GM06990 (cell line): Measurements from ENCODE around the gene KDM5A.

Source experiments
- DNase-seq: peaks from one replicate; pipeline ENCODE4 v3.0.0-alpha.2; 2011; ENCODE audit not compliant: insufficient read length; ENCODE audit errors: extremely low read depth
- H3K27me3 ChIP-seq: replicated peaks from 2 replicates; pipeline ENCODE4 v1.6.0; 2011; ENCODE audit warnings: low read length; ENCODE audit not compliant: control insufficient read depth, insufficient read depth
- H3K36me3 ChIP-seq: 2 replicates; pipeline ENCODE4 v1.5.1; 2011; ENCODE audit warnings: low read length; ENCODE audit not compliant: control insufficient read depth, insufficient read depth
- H3K4me3 ChIP-seq: replicated peaks from 2 replicates; pipeline ENCODE4 v1.5.1; 2011; ENCODE audit warnings: low read depth, mild to moderate bottlenecking, control low read depth, low read length
- TF ChIP-seq, protein P1 (sequence below): IDR thresholded peaks from 2 replicates; pipeline ENCODE4 v1.5.1; 2011; ENCODE audit warnings: low read length, control low read depth, mild to moderate bottlenecking, inconsistent platforms; ENCODE audit not compliant: insufficient read depth, poor library complexity, severe bottlenecking

Gene KDM5A

DNA sequence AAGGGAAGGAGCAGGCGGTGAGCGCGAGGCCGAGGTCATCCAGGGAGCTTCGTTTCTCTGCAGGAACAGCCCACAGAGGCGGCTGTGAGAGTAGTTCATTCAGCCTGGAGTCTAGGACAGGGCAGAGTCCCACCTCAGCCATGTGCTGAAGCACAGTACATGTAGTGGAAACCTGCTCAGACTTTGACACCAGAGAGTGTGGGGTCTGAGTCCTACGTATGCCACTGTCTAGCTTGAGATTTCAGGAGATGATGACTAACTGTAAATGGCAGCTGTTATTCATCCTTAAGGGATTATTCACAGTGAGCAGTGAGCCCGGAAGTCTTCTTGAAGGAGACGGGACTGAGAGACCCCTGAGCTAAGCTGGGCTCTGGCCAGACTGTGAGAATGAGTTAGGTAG, 125.5 kb downstream of the KDM5A start:
- TF ChIP-seq, protein P1, sequence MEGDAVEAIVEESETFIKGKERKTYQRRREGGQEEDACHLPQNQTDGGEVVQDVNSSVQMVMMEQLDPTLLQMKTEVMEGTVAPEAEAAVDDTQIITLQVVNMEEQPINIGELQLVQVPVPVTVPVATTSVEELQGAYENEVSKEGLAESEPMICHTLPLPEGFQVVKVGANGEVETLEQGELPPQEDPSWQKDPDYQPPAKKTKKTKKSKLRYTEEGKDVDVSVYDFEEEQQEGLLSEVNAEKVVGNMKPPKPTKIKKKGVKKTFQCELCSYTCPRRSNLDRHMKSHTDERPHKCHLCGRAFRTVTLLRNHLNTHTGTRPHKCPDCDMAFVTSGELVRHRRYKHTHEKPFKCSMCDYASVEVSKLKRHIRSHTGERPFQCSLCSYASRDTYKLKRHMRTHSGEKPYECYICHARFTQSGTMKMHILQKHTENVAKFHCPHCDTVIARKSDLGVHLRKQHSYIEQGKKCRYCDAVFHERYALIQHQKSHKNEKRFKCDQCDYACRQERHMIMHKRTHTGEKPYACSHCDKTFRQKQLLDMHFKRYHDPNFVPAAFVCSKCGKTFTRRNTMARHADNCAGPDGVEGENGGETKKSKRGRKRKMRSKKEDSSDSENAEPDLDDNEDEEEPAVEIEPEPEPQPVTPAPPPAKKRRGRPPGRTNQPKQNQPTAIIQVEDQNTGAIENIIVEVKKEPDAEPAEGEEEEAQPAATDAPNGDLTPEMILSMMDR = no peak
- Histone ChIP-seq H3K4me3 (no peak overlapping the region), H3K36me3 (no peaks in the 10 kb centered on the region), H3K27me3 (no peaks in the 10 kb centered on the region; the same call in 1 of the 2 replicates)
- DNase-seq = no peak

DNA sequence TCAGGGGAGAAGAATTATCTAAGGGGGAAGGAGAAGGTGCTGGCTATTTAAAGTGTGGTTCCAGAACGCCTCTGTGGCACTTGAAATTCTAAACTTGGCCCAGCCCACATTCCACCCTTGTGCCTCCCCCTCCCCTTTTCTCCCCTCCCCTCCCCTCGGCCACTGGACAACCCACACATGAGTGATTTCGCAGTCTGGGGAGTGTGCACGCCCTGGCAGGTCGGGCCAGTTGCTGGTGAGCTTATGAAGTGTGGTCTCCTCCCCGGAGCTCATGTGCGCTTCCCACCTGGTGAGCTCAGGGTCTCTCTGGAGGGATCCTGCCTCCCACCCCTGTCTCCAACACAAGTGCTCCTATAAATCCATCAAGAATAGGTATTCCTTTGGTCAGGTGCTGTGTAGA, 126.3 kb downstream of the KDM5A start, which contains the start of gene SLC6A13:
TSS of gene SLC6A13 (minus strand) at position 20 of the 400 bp plus-strand sequence. CDS start 2,784 bp downstream, outside the sequence.
- H3K36me3 ChIP-seq = no peaks in the 10 kb centered on the region
- TF ChIP-seq, protein P1 = no peak
- H3K4me3 ChIP-seq = no peak within 1 kb of the TSS
- DNase-seq = no peak
- H3K27me3 ChIP-seq = peaks cover under 1% of the 10 kb centered on the region

DNA sequence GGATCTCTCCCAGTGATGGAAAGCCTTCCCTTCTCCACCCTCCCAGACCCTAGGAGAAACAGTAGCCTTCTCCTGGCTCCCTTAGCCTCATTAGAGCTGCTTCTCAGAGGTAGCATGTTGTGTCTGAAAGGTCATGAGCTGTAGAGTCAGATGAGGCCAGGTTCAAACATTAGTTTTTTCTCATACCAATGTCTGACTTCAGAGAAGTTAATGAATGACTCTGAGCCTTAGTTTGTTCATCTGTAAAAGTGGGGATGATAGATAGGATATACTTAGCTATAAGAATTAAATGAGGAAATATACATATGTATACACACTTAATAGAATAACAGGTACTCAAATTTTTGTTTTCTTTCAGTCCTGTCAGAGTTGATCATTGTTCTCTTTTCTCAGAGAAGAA, 127.0 kb downstream of the KDM5A start:
- Histone ChIP-seq H3K36me3 (no peaks in the 10 kb centered on the region), H3K4me3 (no peak overlapping the region), H3K27me3 (peaks cover 3% of the 10 kb centered on the region)
- no peak for DNase-seq
- TF ChIP-seq, protein P1 = no peak

DNA sequence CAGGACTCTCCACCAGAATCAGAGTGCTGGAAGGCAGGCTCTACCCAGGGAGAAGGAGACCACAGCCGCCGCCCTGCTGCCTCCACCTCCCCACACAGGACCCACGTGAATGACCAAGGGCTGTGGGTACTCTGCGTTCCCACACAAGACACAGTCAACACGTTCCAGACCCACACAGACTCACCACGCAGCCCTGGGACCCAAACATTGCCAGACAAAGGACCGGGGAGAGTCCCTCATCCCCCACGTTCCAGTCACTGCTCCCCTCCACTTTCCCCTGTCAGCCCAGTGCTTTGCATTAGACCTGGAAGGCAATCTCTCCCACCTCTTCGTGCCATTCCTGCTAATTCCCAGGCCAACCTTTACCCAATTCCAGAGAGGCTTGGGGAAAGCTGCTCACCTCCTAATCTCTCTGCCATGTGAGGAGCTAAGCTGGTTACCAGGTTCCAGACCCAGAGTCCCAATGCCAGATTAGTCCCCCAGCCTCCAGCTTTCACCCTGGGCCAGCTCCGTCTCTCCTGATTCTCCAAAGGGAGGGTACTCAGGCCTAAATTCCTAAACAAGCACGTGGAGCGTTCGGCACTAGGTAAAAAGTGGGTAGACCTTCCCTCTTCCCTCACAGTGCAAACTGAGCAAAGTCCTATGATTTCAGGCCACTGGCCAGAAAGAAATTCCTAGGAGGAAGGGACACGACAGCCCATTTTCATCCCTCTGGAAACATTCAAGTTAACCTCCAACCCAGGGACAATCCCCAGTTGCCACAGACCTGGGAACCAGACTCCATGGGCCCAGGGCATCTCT, 131.4 kb downstream of the KDM5A start:
- H3K36me3 ChIP-seq = no peaks in the 10 kb centered on the region
- no peak for DNase-seq
- H3K4me3 ChIP-seq = no peak overlapping the region
- TF ChIP-seq, protein P1 = no peak
- peaks cover 3% of the 10 kb centered on the region for H3K27me3 ChIP-seq

DNA sequence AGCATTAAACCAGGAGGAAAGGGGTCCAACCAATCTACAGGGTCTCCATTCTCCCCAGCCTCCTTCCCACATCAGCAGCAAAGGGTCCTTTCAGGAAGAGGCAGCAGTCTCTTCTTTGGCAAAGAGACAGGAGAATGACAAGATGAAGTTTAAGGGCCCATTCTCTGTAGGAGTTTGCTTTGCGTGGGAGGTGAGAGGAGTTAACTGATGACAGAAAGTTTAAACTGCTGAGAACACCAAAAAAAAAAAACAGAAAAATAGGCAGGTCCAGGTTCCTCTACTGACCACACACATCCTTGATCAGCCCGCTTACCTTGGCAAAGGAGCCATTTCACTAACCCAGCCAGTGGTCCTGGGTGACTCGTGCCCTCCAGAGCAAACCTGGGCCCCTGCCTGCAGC, 132.2 kb downstream of the KDM5A start:
- no peak for DNase-seq
- Histone ChIP-seq H3K4me3 (no peak overlapping the region), H3K36me3 (no peaks in the 10 kb centered on the region), H3K27me3 (peaks cover 3% of the 10 kb centered on the region)
- TF ChIP-seq, protein P1 = no peak
